DOHH2 (cell line): Measurements from ENCODE around the gene SDF2L1.

Source experiments
- H3F3A ChIP-seq: fragments of 200-600 bp; sonication (generic), shearing (Covaris generic); 2 replicates; pipeline ENCODE4 v1.6.0; 2016; ENCODE audit warnings: antibody characterized with exemption, mild to moderate bottlenecking; ENCODE audit not compliant: control insufficient read depth, insufficient read depth
- H3K27ac ChIP-seq: fragments of 200-600 bp; sonication (generic); 2 replicates; pipeline ENCODE4 v1.5.1; 2014; ENCODE audit warnings: low read depth, mild to moderate bottlenecking, low read length, moderate library complexity
- H3K27me3 ChIP-seq: fragments of 200-600 bp; sonication (generic); 2 replicates; pipeline ENCODE4 v1.6.1; 2014; ENCODE audit warnings: mild to moderate bottlenecking, low read length, mixed read lengths; ENCODE audit not compliant: control insufficient read depth
- H3K36me3 ChIP-seq: fragments of 200-600 bp; sonication (generic); 2 replicates; pipeline ENCODE4 v1.6.1; 2014; ENCODE audit warnings: mild to moderate bottlenecking, low read length, moderate library complexity, mixed read lengths; ENCODE audit not compliant: control insufficient read depth
- H3K4me1 ChIP-seq: fragments of 200-600 bp; sonication (generic); 2 replicates; pipeline ENCODE4 v1.6.1; 2014; ENCODE audit warnings: mild to moderate bottlenecking, low read length, mixed read lengths; ENCODE audit not compliant: control insufficient read depth
- H3K4me2 ChIP-seq: fragments of 200-600 bp; sonication (generic); 2 replicates; pipeline ENCODE4 v1.6.0; 2014; ENCODE audit warnings: mild to moderate bottlenecking, low read length, moderate library complexity
- H3K4me3 ChIP-seq: fragments of 200-600 bp; sonication (generic); 2 replicates; pipeline ENCODE4 v1.5.1; 2014; ENCODE audit warnings: mild to moderate bottlenecking, low read length, mixed read lengths
- H3K79me2 ChIP-seq: fragments of 200-600 bp; sonication (generic); 2 replicates; pipeline ENCODE4 v1.6.1; 2014; ENCODE audit warnings: mild to moderate bottlenecking, low read length, mixed read lengths; ENCODE audit not compliant: control insufficient read depth
- H3K9me2 ChIP-seq: fragments of 200-600 bp; sonication (generic); replicated peaks from 2 replicates; pipeline ENCODE4 v1.6.1; 2014; ENCODE audit warnings: mild to moderate bottlenecking, low read length, mixed read lengths; ENCODE audit not compliant: control insufficient read depth
- H3K9me3 ChIP-seq: fragments of 200-600 bp; sonication (generic); 2 replicates; pipeline ENCODE4 v1.6.1; 2014; ENCODE audit warnings: antibody characterized with exemption, low read length, mixed read lengths; ENCODE audit not compliant: control insufficient read depth, insufficient read depth
- H4K20me1 ChIP-seq: fragments of 200-600 bp; sonication (generic); 2 replicates; pipeline ENCODE4 v1.6.0; 2014; ENCODE audit warnings: low read depth, mild to moderate bottlenecking, antibody characterized with exemption, low read length, moderate library complexity; ENCODE audit not compliant: control insufficient read depth, insufficient read depth
- EZH2phosphoT487 ChIP-seq: fragments of 200-600 bp; sonication (generic); IDR thresholded peaks from 2 replicates; pipeline ENCODE4 v1.6.1; 2017; ENCODE audit warnings: borderline replicate concordance, mild to moderate bottlenecking, antibody characterized with exemption, low read length, moderate library complexity, mixed read lengths
- TF ChIP-seq, protein P1 (sequence below): fragments of 200-600 bp; sonication (generic); IDR thresholded peaks from one replicate; pipeline ENCODE4 v1.5.1; 2014; ENCODE audit warnings: antibody characterized with exemption, mild to moderate bottlenecking, low read depth, low read length; ENCODE audit not compliant: poor library complexity, severe bottlenecking

Gene SDF2L1

DNA sequence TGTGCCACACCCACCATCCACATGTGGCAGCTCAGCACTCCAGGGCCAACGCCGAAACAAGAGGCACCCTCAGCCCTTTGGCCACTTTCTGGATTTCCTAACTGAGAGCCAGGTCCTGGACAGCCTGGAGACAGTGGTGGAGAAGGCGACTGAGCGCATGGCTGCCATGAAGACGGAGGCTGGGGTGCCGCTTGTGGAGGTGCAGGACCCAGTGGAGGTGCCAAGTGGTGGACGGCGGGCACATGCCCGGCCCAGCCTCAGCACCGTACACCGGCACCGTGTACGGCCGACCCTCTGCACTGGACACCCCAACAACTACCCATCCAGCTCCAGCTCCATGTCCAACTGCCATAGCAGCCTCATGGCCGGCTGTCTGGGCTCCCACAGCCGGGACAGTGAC, 8.0 kb upstream of the SDF2L1 start:
- no peaks in the 10 kb centered on the region for H3K9me2 ChIP-seq
- TF ChIP-seq, protein P1, sequence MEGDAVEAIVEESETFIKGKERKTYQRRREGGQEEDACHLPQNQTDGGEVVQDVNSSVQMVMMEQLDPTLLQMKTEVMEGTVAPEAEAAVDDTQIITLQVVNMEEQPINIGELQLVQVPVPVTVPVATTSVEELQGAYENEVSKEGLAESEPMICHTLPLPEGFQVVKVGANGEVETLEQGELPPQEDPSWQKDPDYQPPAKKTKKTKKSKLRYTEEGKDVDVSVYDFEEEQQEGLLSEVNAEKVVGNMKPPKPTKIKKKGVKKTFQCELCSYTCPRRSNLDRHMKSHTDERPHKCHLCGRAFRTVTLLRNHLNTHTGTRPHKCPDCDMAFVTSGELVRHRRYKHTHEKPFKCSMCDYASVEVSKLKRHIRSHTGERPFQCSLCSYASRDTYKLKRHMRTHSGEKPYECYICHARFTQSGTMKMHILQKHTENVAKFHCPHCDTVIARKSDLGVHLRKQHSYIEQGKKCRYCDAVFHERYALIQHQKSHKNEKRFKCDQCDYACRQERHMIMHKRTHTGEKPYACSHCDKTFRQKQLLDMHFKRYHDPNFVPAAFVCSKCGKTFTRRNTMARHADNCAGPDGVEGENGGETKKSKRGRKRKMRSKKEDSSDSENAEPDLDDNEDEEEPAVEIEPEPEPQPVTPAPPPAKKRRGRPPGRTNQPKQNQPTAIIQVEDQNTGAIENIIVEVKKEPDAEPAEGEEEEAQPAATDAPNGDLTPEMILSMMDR, result no peak
- no peak for TF ChIP-seq EZH2phosphoT487
- H3K9me3 ChIP-seq, result no peaks in the 10 kb centered on the region; the same call in 1 of the 2 replicates

DNA sequence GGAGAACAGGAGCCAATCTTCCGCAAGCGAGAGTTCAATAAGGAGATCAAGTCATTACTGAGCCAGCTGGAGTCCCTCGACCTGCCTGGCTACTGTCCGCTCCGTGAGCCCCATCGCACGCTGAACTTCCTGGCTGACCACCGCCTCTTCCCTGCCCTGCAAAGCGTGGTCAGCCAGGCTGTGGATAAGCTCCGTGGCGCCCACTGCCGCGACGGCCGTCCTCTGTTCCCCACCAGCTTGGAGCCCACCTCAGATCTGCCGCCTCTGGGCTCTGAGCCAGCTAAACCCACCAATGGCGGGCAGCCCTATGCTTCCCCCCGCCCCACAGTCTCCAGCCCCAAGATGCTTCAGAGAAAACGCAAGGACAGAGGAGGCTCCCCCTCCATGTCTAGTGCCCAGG, 7.3 kb upstream of the SDF2L1 start:
- Histone ChIP-seq H3K9me3 (no peaks in the 10 kb centered on the region; the same call in 1 of the 2 replicates), H3K27ac (no peak overlapping the region), H3K36me3 (no peaks in the 10 kb centered on the region), H3K79me2 (peaks cover under 1% of the 10 kb centered on the region), H3K4me2 (no peak overlapping the region), H4K20me1 (no peaks in the 10 kb centered on the region), H3K4me3 (no peak overlapping the region), H3K9me2 (no peaks in the 10 kb centered on the region), H3K4me1 (peaks cover 20% of the 10 kb centered on the region), H3K27me3 (no peaks in the 10 kb centered on the region), H3F3A (peaks cover 4% of the 10 kb centered on the region; the same call in 1 of the 2 replicates)
- TF ChIP-seq, protein P1, result no peak

More for the DNA sequence above, 8.0 kb upstream of the SDF2L1 start:
- H3F3A ChIP-seq, result peaks cover 4% of the 10 kb centered on the region; the same call in 1 of the 2 replicates
- peaks cover 21% of the 10 kb centered on the region for H3K4me1 ChIP-seq
- no peak overlapping the region for H3K4me2 ChIP-seq
- H4K20me1 ChIP-seq, result no peaks in the 10 kb centered on the region
- H3K27ac ChIP-seq, result no peak overlapping the region
- peaks cover 8% of the 10 kb centered on the region for H3K79me2 ChIP-seq
- H3K27me3 ChIP-seq, result no peaks in the 10 kb centered on the region
- H3K4me3 ChIP-seq, result no peak overlapping the region
- peaks cover 6% of the 10 kb centered on the region for H3K36me3 ChIP-seq

DNA sequence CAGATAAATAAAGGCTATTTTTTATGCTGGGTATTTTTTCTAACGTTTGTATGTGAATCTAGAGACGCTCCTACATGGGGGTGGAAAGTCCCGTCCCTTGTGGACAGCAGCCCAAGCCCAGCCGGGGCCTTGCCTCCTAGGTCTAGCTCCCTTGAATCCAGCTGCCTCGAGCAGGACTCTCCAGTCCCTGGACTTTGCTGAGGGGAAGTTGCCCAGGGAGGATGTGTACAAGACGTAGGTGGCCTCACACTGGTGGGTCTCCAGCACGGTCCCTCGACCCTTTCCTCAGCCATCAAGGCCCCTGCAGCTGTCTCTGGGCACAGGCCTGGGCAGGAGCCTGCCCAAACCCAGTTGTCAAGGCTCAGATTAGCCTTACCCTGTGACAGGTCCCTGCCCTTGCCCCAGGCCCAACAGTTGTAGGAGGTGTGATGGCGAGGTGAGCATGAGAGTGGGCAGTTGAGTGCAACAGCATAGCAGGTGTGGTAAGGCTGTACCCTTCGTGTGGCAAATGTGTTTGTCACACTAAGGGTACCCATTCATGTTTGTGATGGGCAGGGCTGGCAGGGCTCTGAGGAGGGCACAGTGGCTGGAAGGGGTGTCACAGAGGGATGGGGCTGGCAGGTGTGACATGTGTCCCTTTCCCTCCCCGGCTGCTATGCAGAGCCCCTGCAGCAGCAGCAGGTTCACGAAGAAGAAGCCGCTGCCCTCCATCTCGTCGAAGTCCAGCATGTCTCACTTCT, 6.2 kb upstream of the SDF2L1 start:
- Histone ChIP-seq H3K9me3 (no peaks in the 10 kb centered on the region; the same call in 1 of the 2 replicates), H3K79me2 (no peaks in the 10 kb centered on the region)

More for the DNA sequence above, 6.2 kb upstream of the SDF2L1 start:
- H3K4me3 ChIP-seq, result no peak overlapping the region
- H3F3A ChIP-seq, result no peaks in the 10 kb centered on the region
- H3K36me3 ChIP-seq, result no peaks in the 10 kb centered on the region
- H3K4me1 ChIP-seq, result peaks cover 14% of the 10 kb centered on the region
- no peaks in the 10 kb centered on the region for H3K27me3 ChIP-seq
- H4K20me1 ChIP-seq, result no peaks in the 10 kb centered on the region
- no peak for TF ChIP-seq EZH2phosphoT487
- TF ChIP-seq, protein P1, result no peak
- H3K4me2 ChIP-seq, result no peak overlapping the region
- no peaks in the 10 kb centered on the region for H3K9me2 ChIP-seq
- no peak overlapping the region for H3K27ac ChIP-seq
